D721Med (cell line): ENCODE results near the gene GALNT17.
"Not testable (repeated sequence)": the region's sequence is repeated elsewhere in the genome, so short reads cannot be mapped to it uniquely, and the experiment has no call there.

Experiments
- DNase-seq: peaks from one replicate; pipeline ENCODE4 v3.0.0; 2011; ENCODE audit warnings: low spot score; ENCODE audit not compliant: insufficient read length
- FAIRE-seq: peaks from 2 replicates; lab custom pipeline; 2011; peaks lifted over from hg19 to GRCh38; lab: Jason Lieb, UNC
- TF ChIP-seq, protein P1 (sequence below): IDR thresholded peaks from 2 replicates; pipeline ENCODE4 v1.5.1; 2012; ENCODE audit warnings: mild to moderate bottlenecking, control low read depth; ENCODE audit not compliant: insufficient read depth; ENCODE audit errors: missing control alignments

GALNT17 gene

GRCh38 chr7:71636329-71636728, 504.4 kb downstream of the GALNT17 start:
- FAIRE-seq = no peak
- no peak for DNase-seq
- TF ChIP-seq, protein P1, sequence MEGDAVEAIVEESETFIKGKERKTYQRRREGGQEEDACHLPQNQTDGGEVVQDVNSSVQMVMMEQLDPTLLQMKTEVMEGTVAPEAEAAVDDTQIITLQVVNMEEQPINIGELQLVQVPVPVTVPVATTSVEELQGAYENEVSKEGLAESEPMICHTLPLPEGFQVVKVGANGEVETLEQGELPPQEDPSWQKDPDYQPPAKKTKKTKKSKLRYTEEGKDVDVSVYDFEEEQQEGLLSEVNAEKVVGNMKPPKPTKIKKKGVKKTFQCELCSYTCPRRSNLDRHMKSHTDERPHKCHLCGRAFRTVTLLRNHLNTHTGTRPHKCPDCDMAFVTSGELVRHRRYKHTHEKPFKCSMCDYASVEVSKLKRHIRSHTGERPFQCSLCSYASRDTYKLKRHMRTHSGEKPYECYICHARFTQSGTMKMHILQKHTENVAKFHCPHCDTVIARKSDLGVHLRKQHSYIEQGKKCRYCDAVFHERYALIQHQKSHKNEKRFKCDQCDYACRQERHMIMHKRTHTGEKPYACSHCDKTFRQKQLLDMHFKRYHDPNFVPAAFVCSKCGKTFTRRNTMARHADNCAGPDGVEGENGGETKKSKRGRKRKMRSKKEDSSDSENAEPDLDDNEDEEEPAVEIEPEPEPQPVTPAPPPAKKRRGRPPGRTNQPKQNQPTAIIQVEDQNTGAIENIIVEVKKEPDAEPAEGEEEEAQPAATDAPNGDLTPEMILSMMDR = no peak

GRCh38 chr7:71637578-71637977, 505.6 kb downstream of the GALNT17 start:
- TF ChIP-seq, protein P1 = no peak
- DNase-seq (no peak), FAIRE-seq (no peak)

DNA sequence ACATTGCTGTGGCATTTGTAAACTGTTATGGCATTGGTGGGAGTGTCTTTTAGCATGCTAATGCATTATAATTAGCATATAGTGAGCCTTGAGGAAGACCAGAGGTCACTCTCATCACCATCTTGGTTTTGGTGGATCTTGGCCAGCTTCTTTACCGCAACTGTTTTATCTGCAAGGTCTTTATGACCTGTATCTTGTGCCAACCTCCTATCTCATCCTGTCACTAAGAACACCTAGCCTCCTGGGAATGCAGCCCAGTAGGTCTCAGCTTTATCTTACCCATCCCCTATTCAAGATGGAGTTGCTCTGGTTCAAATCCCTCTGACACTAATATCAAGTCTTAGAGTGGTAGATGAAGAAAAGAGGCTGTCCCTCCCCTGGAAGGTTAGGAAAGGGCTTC, 506.2 kb downstream of the GALNT17 start:
- TF ChIP-seq, protein P1 = no peak
- DNase-seq = no peak

GRCh38 chr7:71639382-71640085, 507.6 kb downstream of the GALNT17 start:
- no peak for DNase-seq
- FAIRE-seq = no peak
- TF ChIP-seq, protein P1 = no peak

More for the DNA sequence above, 506.2 kb downstream of the GALNT17 start:
- FAIRE-seq = no peak

DNA sequence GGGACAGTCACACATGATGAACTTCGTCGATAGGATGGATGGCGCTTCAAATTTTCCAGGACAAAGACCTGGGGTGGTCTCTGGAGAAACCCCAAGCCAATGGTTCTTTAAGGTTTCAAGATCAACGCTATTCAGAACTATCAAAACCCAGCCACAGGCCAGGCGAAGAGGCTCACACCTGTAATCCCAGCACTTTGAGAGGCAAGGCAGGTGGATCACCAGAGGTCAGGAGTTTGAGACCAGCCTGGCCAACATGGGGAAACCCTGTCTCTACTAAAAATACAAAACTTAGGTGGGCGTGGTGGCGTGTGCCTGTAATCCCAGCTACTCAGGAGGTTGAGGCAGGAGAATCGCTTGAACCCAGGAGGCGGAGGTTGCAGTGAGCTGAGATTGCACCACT, 511.1 kb downstream of the GALNT17 start:
- not testable (repeated sequence) for FAIRE-seq, DNase-seq

DNA sequence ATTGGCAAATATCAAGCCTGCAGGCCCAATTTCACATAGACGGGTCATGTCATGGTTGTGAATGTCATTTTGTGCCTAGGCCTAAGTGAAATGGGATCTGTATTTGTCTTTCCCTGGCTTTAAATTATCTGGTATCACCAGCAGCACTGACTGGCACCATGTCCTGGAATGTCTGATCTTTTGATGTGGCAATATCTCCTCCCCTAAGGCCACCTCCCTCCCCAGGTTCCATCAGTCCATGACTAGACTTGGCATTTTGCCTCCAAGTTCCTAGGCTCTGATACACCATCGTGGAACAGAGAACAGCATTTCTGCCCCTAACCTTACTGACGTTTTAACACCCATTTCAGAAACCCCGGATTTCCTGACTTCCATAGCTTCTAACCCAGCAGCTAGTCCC, 513.9 kb downstream of the GALNT17 start:
- no peak for DNase-seq
- TF ChIP-seq, protein P1 = no peak
- no peak for FAIRE-seq

DNA sequence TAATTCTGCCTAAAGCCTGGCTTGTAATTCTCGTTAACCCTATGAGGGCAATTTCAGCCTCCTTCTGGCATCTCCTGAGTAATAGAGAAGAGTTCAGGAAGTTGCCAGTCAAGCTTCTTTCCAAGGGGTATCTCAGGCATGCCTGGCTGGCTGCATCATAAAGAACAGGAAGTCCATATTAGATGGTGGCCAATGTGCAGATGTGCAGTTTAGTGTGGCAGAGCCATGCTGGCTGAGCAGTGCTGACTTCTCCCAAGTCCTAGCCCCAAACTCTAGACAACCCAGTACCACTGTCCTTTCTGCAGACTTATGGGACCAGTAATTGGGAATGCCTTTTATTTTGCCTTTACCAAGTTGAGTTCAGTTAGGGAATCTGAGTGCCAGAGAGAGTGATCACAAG, 517.9 kb downstream of the GALNT17 start:
- DNase-seq (no peak), FAIRE-seq (no peak)
- TF ChIP-seq, protein P1 = no peak
